OCI-M2 (cell line): ENCODE results near the gene CHRM2.

Experiments used
- DNase-seq: peaks from one replicate; lab custom pipeline; 2025; ENCODE audit not compliant: unreplicated experiment; lab: John Stamatoyannopoulos, UW

The CHRM2 gene

DNA sequence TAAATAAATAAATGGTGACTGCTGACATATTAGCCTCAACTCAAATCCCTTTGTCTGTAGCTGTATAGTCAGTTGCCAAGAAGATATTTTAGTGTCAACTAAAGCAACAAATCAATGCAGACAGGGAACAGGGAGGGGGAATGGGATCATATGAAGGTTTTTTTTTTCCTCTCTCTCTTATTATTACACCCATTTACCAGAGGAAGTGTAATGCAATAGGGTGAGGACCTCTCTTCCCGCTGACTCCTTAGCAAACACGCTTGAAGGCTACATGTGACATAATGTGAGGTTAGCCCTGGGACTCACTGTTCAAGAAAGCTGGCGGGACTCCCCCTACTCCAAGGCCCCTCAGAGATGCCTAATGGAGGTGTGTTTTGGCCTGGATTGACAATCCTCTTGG, 88.2 kb downstream of the CHRM2 start:
- no peak for DNase-seq

GRCh38 chr7:136957391-136957790, 88.9 kb downstream of the CHRM2 start:
- DNase-seq, result no peak

- DNase-seq, result no peak
These were observed 89.6 kb downstream of the CHRM2 start for GRCh38 chr7:136958016-136958415.

DNA sequence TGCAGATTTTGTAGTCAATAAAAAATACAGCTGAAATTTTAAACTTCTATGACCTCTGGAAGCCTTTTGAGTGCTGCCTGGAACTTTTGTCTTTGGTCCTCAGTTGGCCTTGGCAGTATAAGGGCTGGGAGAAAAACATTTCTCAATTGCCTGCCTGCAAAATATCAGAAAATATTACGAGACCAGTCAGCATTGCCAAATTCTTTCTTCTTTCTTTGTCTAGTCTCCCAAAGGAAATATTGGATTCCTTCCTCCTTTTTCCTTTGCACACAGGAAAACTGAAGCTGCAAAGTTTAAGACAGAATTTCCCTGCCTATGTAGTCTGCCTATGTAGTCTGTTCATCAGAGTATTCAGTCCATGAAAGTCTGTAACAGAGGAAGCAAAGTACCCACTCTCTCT, 95.9 kb downstream of the CHRM2 start:
- DNase-seq, result no peak

DNA sequence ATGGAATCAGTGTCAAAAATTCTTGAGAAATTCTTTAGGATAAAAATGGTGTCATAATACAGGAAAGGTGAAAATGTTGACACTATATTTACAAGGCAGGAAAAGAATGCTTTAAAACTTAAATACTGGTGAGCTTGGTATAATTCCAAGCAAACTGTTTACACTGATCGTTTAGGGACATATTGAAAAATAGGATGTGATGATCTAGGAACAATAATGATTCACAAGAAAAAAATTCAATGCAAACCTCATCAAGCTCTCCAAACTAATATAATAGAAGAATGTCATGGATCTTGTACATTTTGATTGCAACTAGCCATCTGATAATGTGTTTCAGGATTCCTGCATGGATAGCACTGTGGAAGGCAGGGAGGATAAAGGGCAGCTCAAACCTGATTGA, 98.4 kb downstream of the CHRM2 start:
- no peak for DNase-seq

DNA sequence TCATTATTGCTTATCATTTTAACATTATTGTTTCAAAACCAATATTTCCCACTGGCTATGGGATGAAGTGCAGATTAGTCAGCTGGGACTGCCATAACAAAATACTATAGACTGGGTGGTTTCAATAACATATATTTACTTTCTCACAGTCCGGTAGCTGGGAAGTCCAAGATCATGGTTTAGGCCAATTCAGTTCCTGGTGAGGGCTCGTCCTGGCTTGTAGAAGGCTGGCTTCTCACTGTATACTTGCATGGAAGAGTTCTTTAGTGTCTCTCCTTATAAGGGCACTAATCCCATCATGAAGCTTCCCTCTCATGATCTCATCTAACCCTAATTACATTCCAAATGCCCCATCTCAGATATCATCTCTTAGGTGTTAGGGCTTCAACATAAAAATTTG, 101.3 kb downstream of the CHRM2 start:
- no peak for DNase-seq

DNA sequence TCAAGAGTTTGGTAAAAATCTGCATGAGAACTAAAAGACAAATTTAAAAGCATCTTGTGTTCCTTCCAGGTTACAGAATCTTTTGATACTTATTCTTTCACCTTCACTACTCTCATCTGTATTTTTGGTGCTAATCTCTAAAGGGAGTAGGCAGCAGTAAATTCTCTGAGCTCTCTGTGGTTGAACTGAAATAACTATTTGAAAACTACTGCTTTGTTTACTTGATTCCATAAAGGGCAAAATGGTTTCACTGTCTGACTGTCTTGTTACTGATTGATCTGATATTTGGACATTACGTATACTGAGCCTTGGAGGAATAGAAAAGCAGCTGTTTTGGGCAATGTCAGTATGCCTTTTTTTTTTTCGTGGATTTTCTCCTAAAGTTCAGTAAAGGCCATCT, 103.3 kb downstream of the CHRM2 start:
- DNase-seq, result no peak

DNA sequence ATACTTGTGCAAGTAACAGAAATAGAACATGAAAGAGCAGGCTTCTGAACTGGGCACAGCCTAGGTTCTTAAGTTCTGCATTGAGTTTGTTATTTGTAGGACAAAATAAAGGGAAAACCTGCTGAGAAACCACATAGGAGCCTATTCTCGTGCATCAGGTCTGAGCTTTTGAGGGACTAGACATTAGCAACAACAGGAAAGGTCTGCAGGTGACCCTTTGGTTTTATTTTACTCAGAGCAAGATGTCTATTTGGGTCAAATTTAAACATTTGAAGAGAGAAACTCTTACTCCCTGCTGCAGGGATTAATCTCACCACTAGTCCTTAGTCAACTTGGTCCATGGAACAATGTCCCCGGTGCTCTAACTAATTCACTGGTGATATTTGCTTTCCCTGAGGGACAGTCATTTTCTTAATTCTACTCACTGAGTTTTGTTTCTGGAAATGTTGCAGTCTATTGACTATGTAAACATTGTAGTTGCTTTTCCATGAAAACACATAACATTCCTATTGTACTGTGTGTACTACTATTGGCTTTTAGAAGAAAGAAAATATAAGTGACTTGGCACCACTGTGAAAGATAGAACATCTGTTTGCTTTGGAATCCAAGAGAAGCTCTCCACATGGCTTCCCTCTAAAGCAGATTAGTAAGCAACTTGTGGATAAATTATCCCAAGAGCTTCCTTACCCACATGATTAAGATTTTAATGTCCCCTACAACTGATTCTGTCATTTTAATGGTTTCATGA, 108.2 kb downstream of the CHRM2 start:
- no peak for DNase-seq

DNA sequence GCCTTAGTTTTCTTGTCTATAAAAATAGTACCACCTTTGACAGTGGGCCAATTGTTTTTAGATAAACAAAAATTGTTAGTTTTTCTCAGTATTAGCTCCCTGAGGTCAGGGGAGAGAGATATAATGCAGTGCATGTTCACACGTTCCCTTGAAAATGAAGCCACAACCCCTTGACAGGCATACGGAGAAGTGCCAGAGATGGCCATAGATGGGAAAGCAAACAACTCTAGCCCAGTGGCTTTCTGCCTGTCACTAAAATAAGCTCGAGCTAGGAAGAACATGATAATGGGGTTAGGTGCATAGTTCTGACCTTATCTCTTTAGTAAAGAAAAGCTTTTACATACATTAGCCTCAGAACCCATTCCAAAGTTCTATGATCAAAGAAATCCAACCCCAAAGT, 124.9 kb downstream of the CHRM2 start:
- DNase-seq, result no peak

DNA sequence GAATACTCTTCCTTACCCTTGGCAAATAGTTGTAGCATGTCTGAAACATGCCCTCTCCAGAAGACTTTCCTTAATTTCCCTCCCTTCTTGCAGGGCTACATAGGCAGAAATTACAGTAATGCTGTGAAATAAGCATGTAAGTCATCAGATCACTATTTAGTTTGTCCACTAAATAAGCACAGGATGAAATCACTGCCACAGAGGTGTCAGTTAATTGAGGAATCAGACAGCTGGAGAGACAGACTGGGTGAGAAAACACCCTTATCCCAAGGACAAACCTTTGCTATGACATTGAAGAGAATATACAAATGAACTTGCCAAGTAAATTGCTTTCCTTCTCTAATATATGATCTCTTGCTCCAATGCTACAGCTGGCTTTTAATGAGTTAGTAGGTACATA, 129.3 kb downstream of the CHRM2 start:
- no peak for DNase-seq

DNA sequence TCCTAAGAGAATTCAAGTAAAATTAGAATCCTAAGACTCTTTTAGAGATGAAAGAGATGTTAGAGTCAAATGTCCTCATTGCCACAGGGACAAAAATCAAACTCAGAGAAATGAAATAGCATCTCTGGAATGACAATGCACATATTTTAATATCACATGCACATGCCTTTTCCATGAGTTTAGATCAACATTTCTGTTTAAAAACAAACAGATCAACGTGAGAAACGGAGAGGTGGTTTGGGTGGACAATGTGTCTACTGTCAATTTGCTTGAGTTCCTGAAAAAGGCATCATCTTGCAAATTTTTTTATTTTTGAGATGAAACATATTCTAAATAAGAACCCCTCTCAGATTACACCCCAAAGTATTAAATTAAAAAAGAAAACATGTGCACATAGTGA, 130.0 kb downstream of the CHRM2 start:
- no peak for DNase-seq

- DNase-seq, result no peak
These were observed 132.2 kb downstream of the CHRM2 start for GRCh38 chr7:137000621-137001020.

DNA sequence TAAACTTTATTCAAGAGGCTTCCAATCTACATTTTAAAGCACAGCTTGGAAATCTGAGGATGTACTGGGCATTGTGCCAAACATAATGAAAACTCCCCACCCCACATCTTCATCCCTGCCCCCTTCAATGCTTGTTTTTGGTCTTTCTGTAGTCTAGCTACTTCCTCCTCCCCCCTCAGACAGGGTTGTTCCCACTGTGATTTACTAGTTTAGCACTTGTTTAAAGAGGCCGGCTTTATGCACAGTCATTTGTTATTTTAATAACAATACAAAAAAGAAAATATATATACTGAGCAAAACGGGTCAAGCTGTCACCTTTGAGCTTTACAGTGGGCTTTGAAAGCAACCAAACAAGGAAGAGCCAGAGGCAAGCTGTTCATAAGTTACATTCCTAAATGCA, 132.6 kb downstream of the CHRM2 start:
- no peak for DNase-seq

DNA sequence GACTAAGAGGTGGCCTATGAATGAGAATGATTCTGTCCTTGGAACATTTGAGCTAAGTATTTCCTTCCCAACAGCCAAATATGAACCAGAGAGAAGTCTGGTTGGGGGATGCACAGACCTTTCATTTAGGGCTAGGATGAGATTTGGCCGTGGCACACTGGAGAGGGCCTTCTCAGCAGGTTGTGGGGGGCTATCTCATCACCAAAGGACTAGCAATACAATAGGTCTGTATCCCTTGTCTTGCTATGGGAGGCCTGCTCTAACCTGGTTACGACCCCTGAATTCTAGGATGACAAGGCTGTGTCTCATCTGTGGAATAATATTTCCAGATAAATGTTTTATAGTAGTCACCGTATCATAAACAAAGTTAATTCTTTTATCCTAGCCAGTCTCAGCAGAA, 133.0 kb downstream of the CHRM2 start:
- no peak for DNase-seq

DNA sequence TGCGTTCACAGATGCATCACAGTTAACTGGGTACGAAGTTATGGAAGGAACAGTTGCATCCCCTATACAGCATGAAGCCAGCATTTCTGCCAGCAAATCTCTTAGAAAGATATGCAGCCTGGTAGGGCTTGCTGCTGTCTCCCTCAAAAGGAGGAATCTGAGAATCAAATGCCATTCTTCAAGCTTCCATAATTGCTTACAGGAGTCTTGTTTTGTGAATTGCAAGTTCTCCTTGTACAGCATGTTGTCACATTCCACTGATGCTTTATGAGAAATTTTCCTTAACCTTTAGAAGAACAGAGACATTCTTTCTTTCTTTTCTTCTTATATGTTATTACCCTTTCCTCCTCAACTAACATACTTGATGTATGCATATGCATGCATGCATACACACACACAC, 134.6 kb downstream of the CHRM2 start:
- DNase-seq, result no peak

DNA sequence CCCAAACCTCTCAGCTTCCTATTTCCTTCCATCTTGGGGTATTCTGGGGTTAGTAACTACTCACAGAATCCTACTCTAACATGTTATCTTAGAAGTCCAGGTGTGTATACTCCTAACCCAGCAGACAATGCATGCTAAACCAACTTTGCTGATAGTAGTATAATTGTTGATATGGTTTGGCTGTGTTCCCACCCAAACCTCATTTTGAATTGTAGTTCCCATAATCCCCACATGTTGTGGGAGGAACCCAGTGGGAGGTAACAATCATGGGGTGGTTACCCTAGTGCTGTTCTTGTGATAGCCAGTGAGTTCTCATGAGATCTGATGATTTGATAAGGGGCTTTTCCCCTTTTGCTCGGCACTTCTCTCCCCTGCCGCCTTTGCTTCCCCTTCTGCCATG, 135.1 kb downstream of the CHRM2 start:
- no peak for DNase-seq

- no peak for DNase-seq
These were observed 137.4 kb downstream of the CHRM2 start for GRCh38 chr7:137005873-137006272.

DNA sequence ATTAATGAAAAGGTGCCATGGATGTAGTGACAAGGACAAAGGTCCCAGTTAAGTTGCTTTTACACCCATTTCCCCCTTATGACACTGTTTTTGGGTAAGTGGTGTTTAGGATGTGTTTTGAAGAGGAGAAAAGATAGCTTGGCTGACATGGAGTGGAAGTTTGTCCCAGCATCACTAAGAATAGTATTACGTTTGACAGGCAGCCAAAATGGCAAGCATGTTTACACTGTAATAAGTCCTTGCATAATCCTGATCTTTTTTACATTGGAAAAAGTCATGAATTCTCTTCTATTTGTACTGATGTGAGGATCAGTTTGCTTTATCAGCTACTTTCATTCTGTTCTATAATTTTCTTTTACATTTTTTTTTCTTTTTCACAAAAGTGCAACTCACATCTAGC, 137.8 kb downstream of the CHRM2 start:
- no peak for DNase-seq

DNA sequence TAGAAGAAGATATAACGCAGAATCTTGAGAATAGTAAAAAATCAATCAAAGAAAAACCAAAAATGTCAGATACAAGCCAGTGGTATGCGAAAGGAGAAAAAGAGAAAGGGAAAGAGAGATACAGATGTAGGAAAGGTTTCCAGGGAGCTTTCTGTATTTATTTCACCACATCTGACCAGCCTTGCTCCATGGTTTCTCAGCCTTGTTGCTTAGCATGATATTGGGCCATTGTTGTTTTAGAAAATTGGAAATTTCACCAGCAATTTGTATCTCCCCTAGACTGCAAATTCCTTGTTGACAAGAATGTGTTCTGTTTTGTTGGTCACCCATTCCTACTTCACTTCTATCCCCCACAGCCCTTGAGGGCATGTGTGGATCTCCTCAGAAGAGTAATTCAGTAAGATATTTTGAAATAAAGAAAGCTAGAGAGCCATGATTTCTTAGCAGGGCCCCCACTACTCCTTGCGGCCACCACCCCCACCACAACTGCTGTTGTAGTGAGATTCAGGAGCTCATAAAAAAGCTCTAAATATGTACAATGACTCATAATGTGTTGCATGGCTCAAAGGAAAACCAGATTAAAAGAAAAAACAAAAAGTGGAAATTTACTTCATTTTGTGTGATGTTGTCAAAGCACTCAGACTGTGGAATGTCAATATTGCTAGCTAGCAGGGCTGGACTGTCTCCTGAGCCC, 138.7 kb downstream of the CHRM2 start:
- no peak for DNase-seq

DNA sequence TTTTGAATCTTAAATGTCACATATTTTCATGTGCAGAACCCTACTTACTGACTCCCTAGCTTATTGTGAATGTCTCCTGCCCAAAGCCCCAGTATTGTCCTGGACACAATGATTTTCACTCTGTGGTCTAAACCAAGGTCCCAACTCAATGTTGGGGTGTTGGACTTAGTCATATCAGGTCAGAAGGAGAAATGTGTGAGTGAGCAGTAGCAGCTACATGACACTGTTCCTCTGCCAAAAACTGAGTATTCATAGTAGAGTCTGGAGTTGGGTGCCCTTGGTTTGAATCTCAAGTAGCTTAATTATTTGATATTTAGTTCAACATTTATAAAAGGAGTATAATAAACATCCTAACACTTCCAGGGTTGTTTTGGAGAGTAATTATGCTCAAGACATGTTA, 141.0 kb downstream of the CHRM2 start:
- DNase-seq, result no peak

GRCh38 chr7:137015015-137015414, 146.6 kb downstream of the CHRM2 start:
- DNase-seq, result no peak

DNA sequence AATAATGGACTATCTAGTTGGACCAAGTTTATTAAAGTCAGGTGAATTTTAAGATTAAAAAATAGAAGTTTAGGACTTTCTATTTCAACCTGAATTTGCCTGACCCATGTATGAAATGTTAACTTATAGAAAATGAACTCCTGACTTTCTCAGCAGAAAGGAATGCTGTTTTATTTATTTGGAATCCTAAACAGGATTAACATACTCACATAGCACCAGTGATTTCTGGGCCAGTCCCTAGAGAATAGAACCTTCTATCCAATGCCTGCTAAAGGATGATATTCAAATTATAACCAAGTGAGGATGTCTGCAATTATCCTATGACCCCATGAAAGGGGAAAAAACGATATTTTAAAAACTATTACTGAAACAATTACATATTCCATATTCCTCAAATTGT, 148.8 kb downstream of the CHRM2 start:
- no peak for DNase-seq

GRCh38 chr7:137018468-137018867, 150.0 kb downstream of the CHRM2 start:
- DNase-seq, result no peak
